ENCODE measurements around the gene CPT1A.

DNA sequence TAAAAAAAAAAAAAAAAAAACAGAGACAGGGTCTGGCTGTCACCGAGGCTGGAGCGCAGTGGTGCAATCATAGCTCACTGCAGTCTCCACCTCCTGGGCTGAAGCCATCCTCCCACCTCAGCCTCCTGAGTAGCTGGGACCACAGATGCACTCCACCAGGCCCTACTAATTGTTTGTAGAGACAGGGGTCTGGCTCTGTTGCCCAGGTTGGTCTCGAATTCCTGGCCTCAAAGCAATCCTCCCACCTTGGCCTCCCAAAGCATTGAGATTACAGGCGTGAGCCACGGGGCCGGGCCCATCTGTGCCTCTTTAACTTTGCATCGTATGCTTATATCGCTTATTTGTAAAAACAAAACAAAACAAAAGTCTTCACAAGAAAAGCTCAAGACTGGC is 3.1 kb downstream of the CPT1A start:
- TF ChIP-seq CTCF (IDR thresholded peaks at IDR 0.05) (no peak), POLR2A (IDR thresholded peaks at IDR 0.05) (no peak)

Data from testis (tissue), 2 donors.